GM12873 (cell line): Measurements from ENCODE around the gene POMT2.

Source experiments
- TF ChIP-seq, protein P1 (sequence below): IDR thresholded peaks from 2 replicates; pipeline ENCODE4 v1.5.1; 2012; ENCODE audit warnings: low read depth, mild to moderate bottlenecking, moderate library complexity, low read length, control low read depth; ENCODE audit not compliant: insufficient read depth; ENCODE audit errors: missing control alignments

The POMT2 gene

DNA sequence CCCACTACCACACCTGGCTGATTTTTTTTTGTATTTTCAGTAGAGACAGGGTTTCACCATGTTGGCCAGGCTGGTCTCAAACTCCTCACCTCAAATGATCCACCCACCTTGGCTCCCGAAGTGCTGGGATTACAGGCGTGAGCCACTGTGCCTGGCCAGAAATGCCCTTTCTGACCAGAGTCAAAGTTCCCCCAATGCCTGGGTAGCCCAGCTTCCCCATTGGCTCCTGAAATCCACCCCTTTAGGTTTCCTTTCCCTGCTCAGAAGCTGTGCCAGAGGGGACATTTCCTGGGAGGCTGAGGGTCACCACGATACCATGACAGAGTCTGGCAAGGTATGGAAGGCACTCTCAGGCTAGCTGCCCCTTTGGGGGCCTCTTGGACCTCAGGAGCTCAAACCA lies 3.6 kb upstream of the POMT2 start:
- TF ChIP-seq, protein P1, sequence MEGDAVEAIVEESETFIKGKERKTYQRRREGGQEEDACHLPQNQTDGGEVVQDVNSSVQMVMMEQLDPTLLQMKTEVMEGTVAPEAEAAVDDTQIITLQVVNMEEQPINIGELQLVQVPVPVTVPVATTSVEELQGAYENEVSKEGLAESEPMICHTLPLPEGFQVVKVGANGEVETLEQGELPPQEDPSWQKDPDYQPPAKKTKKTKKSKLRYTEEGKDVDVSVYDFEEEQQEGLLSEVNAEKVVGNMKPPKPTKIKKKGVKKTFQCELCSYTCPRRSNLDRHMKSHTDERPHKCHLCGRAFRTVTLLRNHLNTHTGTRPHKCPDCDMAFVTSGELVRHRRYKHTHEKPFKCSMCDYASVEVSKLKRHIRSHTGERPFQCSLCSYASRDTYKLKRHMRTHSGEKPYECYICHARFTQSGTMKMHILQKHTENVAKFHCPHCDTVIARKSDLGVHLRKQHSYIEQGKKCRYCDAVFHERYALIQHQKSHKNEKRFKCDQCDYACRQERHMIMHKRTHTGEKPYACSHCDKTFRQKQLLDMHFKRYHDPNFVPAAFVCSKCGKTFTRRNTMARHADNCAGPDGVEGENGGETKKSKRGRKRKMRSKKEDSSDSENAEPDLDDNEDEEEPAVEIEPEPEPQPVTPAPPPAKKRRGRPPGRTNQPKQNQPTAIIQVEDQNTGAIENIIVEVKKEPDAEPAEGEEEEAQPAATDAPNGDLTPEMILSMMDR: no peak

- TF ChIP-seq, protein P1: no peak
Measured at GRCh38 chr14:77323571-77323970, 2.9 kb upstream of the POMT2 start.

DNA sequence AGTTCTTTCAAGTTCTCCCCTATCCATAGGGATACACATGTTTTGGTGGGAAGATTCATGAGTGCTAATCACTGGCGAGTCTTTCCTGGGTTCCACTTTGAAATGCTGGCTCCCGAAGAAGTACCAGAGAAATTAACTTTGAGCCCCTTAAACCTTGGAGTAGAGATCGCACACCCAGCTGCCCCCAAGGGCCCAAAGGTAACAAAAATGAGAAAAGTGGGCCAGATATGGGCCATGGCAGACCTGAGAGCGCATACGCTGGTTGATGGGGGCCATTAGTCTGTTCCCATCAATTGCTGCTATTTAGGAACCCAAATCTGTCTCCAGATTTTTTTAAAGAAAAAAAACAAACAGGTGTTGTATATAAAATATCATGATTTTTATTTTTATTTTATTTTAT lies 2.3 kb upstream of the POMT2 start:
- TF ChIP-seq, protein P1: no peak

DNA sequence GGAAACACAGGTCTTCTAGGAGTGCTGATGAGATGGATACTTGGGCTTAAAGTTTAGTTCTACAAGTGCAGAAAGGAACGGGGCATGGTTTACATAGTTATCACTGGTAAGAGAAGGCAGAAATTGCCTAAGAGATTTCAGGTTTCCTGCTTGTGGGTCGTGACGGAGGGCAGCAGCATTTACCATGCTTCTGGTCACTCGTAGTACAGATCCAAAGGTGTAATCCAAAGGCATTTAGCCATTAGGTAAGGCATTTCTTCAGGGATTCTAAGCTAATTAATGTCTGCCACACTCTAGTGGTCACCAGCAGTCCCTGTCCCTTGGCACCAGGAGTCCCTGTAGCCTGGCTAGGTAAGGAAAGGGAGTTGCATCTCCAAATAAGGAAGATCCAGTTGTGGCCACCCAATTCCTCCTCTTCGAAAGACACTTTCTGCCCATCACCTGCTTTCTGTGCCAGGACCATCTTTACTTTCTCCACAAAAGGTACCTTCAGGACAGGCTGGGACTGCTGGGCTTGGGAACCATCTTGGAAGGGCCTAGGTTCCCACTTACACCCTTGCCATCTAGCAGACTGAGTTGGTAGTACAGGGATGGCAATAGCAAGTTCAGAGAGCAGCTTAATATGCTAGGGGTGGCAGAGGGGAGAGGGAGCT lies 1.7 kb upstream of the POMT2 start:
- TF ChIP-seq, protein P1: no peak

GRCh38 chr14:77319422-77319821 lies 1.3 kb downstream of the POMT2 start:
- TF ChIP-seq, protein P1: no peak

GRCh38 chr14:77318006-77318553 lies 2.6 kb downstream of the POMT2 start:
- TF ChIP-seq, protein P1: no peak

GRCh38 chr14:77316872-77317301 lies 3.8 kb downstream of the POMT2 start:
- TF ChIP-seq, protein P1: no peak
